Upper lobe of left lung (tissue), 6 donors: Measurements from ENCODE around the gene ANKRD13C. TPM values are rescaled to one million over a fixed set of nuclear protein-coding genes. Genes with fewer than 3 reads are reported as not detected.

Experiments
- ATAC-seq, 2 donors: fragments of 200-7000 bp; cut with Tn5 transposase; one replicate each; pipeline ENCODE4 v1.9.1; 2022; ENCODE audit warnings: mild to moderate bottlenecking in 2 of 2, moderate library complexity in 2 of 2; ENCODE audit not compliant: low FRiP score in 2 of 2
- DNase-seq, 2 donors: peaks; one replicate each; pipeline ENCODE4 v3.0.0-alpha.2; 2019 to 2020
- H3K27ac ChIP-seq, 4 donors: fragments of 200-600 bp; sonication (generic); one replicate each; pipeline ENCODE4 v1.5.1; 2016 to 2019
- H3K27me3 ChIP-seq, 4 donors: fragments of 200-600 bp; sonication (generic); one replicate each; pipeline ENCODE4 v1.5.1; 2017 to 2019
- H3K36me3 ChIP-seq, 4 donors: fragments of 200-600 bp; sonication (generic); one replicate each; pipeline ENCODE4 v1.5.1; 2016 to 2019
- H3K4me1 ChIP-seq, 4 donors: fragments of 200-600 bp; sonication (generic); one replicate each; pipeline ENCODE4 v1.5.1; 2018 to 2019
- H3K4me3 ChIP-seq, 4 donors: fragments of 200-600 bp; sonication (generic); one replicate each; pipeline ENCODE4 v1.5.1; 2017 to 2019; ENCODE audit warnings: mild to moderate bottlenecking in 2 of 4, moderate library complexity in 1 of 4
- H3K9me3 ChIP-seq, 4 donors: fragments of 200-600 bp; sonication (generic); one replicate each; pipeline ENCODE4 v1.5.1; 2018 to 2019
- EP300 ChIP-seq, 4 donors: sonication (generic); formaldehyde crosslinking; IDR thresholded peaks; one replicate each; pipeline ENCODE4 v1.5.1; 2017; ENCODE audit warnings: antibody characterized with exemption in 4 of 4, control low read depth in 2 of 4
- POLR2A ChIP-seq, 4 donors: fragments of 450-650 bp; IDR thresholded peaks; one replicate each; pipeline ENCODE4 v1.5.1; 2016 to 2017; ENCODE audit warnings: antibody characterized with exemption in 4 of 4, mild to moderate bottlenecking in 2 of 4
- POLR2AphosphoS5 ChIP-seq, 2 donors: sonication (generic); formaldehyde crosslinking; IDR thresholded peaks; one replicate each; pipeline ENCODE4 v1.5.1; 2017; ENCODE audit warnings: antibody characterized with exemption in 2 of 2
- WGBS, 2 donors: methylation state at CpG; one replicate each; pipeline ENCODE4 v1.1.5; 2017 to 2018; 5-methylcytosine and 5-hydroxymethylcytosine counted together
- total RNA-seq, 6 donors: library from RNA; depleted of rRNA in 4 of 6; stranded (reverse); fragments of >200 nt in 4 of 6; gene quantifications; one replicate each; pipeline versions ENCODE4 v1.1.0 to v1.2.1, GENCODE V29; 2016 to 2021
- TF ChIP-seq, protein P1 (sequence below), 6 experiments: fragments of 450-650 bp in 4 of 6; fragments of 200-600 bp in 2 of 6; sonication (generic) in 2 of 6; IDR thresholded peaks; one replicate each; pipeline ENCODE4 v1.5.1; 2016 to 2019; ENCODE audit warnings: antibody characterized with exemption in 6 of 6
- donor health status: DM: no; HTN: no; CAD: no; lungs with moderate emphysema.
- donor health status: DM: no; HTN: yes; CAD: no; lungs with severe emphysema.

Gene ANKRD13C
- total RNA-seq, 6 donors from 2014 or later = 13.0 to 37.4 (median 20.6) TPM

DNA sequence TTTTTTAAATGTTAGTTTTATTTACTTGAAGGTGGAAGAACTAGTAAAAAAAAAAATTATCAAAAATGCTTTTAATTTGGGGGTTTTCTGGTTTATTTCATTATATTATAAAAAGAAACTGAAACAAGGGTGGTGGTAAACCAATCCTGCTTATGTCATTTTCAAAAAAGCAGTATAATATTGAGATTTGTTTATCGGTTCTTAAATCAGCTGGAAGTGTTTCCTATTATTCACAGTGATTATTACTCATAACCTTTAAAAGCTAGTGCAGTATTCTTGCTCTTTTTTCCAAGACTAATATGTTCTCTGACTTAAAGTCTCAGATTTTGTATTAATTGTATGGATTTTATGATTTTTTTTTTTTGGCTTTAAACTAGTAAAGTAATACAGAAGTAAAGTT is 143.7 kb downstream of the ANKRD13C start:
- ATAC-seq = no peak
- H3K9me3 ChIP-seq = no peaks in the 10 kb centered on the region
- H3K4me3 ChIP-seq = no peak overlapping the region
- DNase-seq = no peak
- WGBS, 2 donors = 69 to 78% methylated on average over 1 of the region's 1 CpG
- H3K27ac ChIP-seq = no peak overlapping the region
- peaks cover 25 to 45% (median 28%) of the 10 kb centered on the region in 4 donors for H3K4me1 ChIP-seq
- peaks cover 0 to 18% (median 1%) of the 10 kb centered on the region in 4 donors for H3K36me3 ChIP-seq
- TF ChIP-seq EP300 (IDR thresholded peaks at IDR 0.05) = no peak
- TF ChIP-seq, protein P1, sequence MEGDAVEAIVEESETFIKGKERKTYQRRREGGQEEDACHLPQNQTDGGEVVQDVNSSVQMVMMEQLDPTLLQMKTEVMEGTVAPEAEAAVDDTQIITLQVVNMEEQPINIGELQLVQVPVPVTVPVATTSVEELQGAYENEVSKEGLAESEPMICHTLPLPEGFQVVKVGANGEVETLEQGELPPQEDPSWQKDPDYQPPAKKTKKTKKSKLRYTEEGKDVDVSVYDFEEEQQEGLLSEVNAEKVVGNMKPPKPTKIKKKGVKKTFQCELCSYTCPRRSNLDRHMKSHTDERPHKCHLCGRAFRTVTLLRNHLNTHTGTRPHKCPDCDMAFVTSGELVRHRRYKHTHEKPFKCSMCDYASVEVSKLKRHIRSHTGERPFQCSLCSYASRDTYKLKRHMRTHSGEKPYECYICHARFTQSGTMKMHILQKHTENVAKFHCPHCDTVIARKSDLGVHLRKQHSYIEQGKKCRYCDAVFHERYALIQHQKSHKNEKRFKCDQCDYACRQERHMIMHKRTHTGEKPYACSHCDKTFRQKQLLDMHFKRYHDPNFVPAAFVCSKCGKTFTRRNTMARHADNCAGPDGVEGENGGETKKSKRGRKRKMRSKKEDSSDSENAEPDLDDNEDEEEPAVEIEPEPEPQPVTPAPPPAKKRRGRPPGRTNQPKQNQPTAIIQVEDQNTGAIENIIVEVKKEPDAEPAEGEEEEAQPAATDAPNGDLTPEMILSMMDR (IDR thresholded peaks at IDR 0.05) = no peak
- TF ChIP-seq POLR2A (IDR thresholded peaks at IDR 0.05) = no peak
- no peak for TF ChIP-seq POLR2AphosphoS5 (IDR thresholded peaks at IDR 0.05)
- no peaks in the 10 kb centered on the region for H3K27me3 ChIP-seq

Other genes starting within 250 kb of the ANKRD13C start
- 10 to 100 TPM in 3 of 6 donors, 1 to 10 TPM in 3; 7.5 to 18.3 (median 11.3) TPM for gene LRRC40, start 149.1 kb downstream of the ANKRD13C start, total RNA-seq
- gene SRSF11, start 133.3 kb downstream of the ANKRD13C start, total RNA-seq = 100 to 1,000 TPM in 5 of 6 donors, 10 to 100 TPM in 1; 97.6 to 662 (median 145) TPM
- 1 to 10 TPM; 2.4 to 9.7 (median 5.9) TPM for gene CTH, start 56.5 kb upstream of the ANKRD13C start, total RNA-seq